Measurements from ENCODE around the gene GARIN5B. TPM values are rescaled to one million over a fixed set of nuclear protein-coding genes. Genes with fewer than 3 reads are reported as not detected.
"Not testable (repeated sequence)": the region's sequence is repeated elsewhere in the genome, so short reads cannot be mapped to it uniquely, and the experiment has no call there.

The GARIN5B gene
- total and polyA plus RNA-seq, 2 of the 8 experiments (the other 6 are each of a cell fraction or from before 2014, with no cell fraction given), result 0.03 TPM; not detected in 1

DNA sequence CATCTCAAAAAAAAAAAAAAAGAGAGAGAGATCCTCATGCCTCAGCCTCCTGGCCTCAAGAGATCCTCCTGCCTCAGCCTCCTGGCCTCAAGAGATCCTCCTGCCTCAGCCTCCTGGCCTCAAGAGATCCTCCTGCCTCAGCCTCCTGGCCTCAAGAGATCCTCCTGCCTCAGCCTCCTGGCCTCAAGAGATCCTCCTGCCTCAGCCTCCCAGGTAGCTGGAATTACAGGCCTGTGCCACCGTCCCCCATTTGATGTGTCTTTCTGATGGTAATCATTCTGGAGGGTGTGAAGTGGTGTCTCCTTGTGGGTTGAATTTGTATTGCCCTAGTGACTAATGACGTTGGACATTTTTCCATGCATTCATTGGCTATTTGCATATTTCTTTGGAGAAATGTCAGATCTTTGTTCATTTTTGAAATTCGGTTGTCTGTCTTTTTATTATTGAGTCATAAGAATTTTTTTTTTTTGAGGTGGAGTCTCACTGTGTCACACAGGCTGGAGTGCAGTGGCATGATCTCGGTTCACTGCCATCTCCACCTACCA is 34.2 kb downstream of the GARIN5B start:
- H3K36me3 ChIP-seq (ENCODE audit: control insufficient read depth in 2 of 4, insufficient read depth in 4 of 4, low read length in 3 of 4); H3K14ac ChIP-seq (ENCODE audit: insufficient read length); H3K4me3 ChIP-seq (ENCODE audit: extremely low read depth in 1 of 4, insufficient read depth in 2 of 4, low read depth in 3 of 4, low read length in 4 of 4); H3K4me2 ChIP-seq (ENCODE audit: insufficient read depth in 1 of 2, low read depth in 2 of 2, low read length in 2 of 2); H2BK120ac ChIP-seq (replicated peaks; ENCODE audit: low read depth, low read length); H3K27me3 ChIP-seq (replicated peaks in 1 of 4; ENCODE audit: control insufficient read depth in 3 of 4, extremely low read depth in 1 of 4, insufficient read depth in 3 of 4, low read length in 3 of 4); H3K79me1 ChIP-seq (ENCODE audit: low read depth, low read length); H3K23ac ChIP-seq (ENCODE audit: insufficient read length); H4K91ac ChIP-seq (replicated peaks; ENCODE audit: insufficient read length, low read length); H2BK12ac ChIP-seq (ENCODE audit: low read depth, low read length); FAIRE-seq; DNase-seq (ENCODE audit: low read depth in 1 of 2, low spot score in 2 of 2); H2AK5ac ChIP-seq (ENCODE audit: low read depth, low read length); H4K5ac ChIP-seq (ENCODE audit: insufficient read length, low read depth, low read length); H2AFZ ChIP-seq (ENCODE audit: low read length); H3K9ac ChIP-seq (replicated peaks in 1 of 4; ENCODE audit: extremely low read depth in 1 of 4, low read depth in 3 of 4, low read length in 3 of 4); CTCF ChIA-PET (ENCODE audit: partially characterized antibody); H3K27ac ChIP-seq (ENCODE audit: low read depth, low read length); H3K23me2 ChIP-seq (ENCODE audit: low read depth, low read length); H4K20me1 ChIP-seq (replicated peaks in 1 of 2; ENCODE audit: control insufficient read depth in 1 of 2, insufficient read depth in 2 of 2, low read length in 2 of 2); H2BK20ac ChIP-seq (ENCODE audit: low read length); H3K79me2 ChIP-seq (ENCODE audit: control insufficient read depth in 1 of 2, insufficient read depth in 2 of 2, low read length in 2 of 2); H4K8ac ChIP-seq (ENCODE audit: extremely low read depth, insufficient read depth, low read length); H3K4me1 ChIP-seq (replicated peaks in 1 of 4; ENCODE audit: control insufficient read depth in 3 of 4, insufficient read depth in 4 of 4, low read length in 3 of 4); H2BK15ac ChIP-seq (ENCODE audit: low read length); H3K18ac ChIP-seq (ENCODE audit: extremely low read depth, low read length); H2BK5ac ChIP-seq (ENCODE audit: low read depth, low read length); H3K4ac ChIP-seq (replicated peaks; ENCODE audit: insufficient read length, low read depth, low read length); H3K56ac ChIP-seq (replicated peaks; ENCODE audit: insufficient read length, low read depth, low read length); H3K9me3 ChIP-seq (ENCODE audit: insufficient read depth in 2 of 2, low read depth in 1 of 2, low read length in 1 of 2): not testable (repeated sequence)
- WGBS, 2 experiments (ENCODE audit: extremely low coverage in 1 of 2, insufficient coverage in 1 of 2, insufficient read length in 1 of 2, insufficient replicate concordance in 2 of 2, low coverage in 1 of 2, low lambda C conversion rate in 2 of 2, missing lambda C conversion rate in 1 of 2), result 95% methylated on average over 4 of the region's 4 CpGs; no CpG with 5 or more reads in 1 of the 2 experiments
- POLR2A ChIA-PET (ENCODE audit: partially characterized antibody), result interaction anchor here (0.7 to 2.1 kb wide), 3 partner anchors 17 to 79 kb away, joined by 3 to 5 read pairs (median 3); partner anchors contain the start of gene UBE2S
- peak; percentile 45; the same call in 1 of the 2 replicates for TF ChIP-seq RFX5 (IDR thresholded peaks at IDR 0.05; ENCODE audit: borderline replicate concordance, low read depth, low read length)

Data from H1 (cell line).